H9 (cell line): ENCODE data around the gene TBX1. TPM values are rescaled to one million over a fixed set of nuclear protein-coding genes. Genes with fewer than 3 reads are reported as not detected.
A peak's percentile ranks its signal among the peaks of the same experiment; 100 is the strongest.

Source experiments
- DNase-seq: peaks from one replicate; pipeline ENCODE4 v3.0.0-alpha.2; 2017
- H2AFZ ChIP-seq: one replicate; pipeline ENCODE4 v1.6.1; 2013; ENCODE audit warnings: mild to moderate bottlenecking, low read length, control low read depth, moderate library complexity
- H2AK5ac ChIP-seq: 2 replicates; pipeline ENCODE4 v1.6.1; 2013; ENCODE audit warnings: low read length, control low read depth, mixed read lengths; ENCODE audit not compliant: insufficient read length
- H2BK120ac ChIP-seq: one replicate; pipeline ENCODE4 v1.6.1; 2013; ENCODE audit warnings: low read depth, mild to moderate bottlenecking, low read length, control low read depth, inconsistent platforms; ENCODE audit not compliant: poor library complexity, severe bottlenecking
- H2BK12ac ChIP-seq: 2 replicates; pipeline ENCODE4 v1.6.1; 2013; ENCODE audit warnings: low read length, control low read depth, mixed read lengths, low read depth; ENCODE audit not compliant: insufficient read length
- H2BK15ac ChIP-seq: 2 replicates; pipeline ENCODE4 v1.6.1; 2013; ENCODE audit warnings: low read depth, low read length, control low read depth
- H2BK20ac ChIP-seq: one replicate; pipeline ENCODE4 v1.6.1; 2013; ENCODE audit warnings: low read depth, mild to moderate bottlenecking, low read length, control low read depth, inconsistent platforms; ENCODE audit not compliant: poor library complexity, severe bottlenecking
- H2BK5ac ChIP-seq: 2 replicates; pipeline ENCODE4 v1.6.1; 2013; ENCODE audit warnings: low read length, control low read depth, mixed read lengths; ENCODE audit not compliant: insufficient read length
- H3K14ac ChIP-seq: 2 replicates; pipeline ENCODE4 v1.6.1; 2013; ENCODE audit warnings: low read length, control low read depth; ENCODE audit not compliant: insufficient read depth
- H3K18ac ChIP-seq: 2 replicates; pipeline ENCODE4 v1.6.1; 2013; ENCODE audit warnings: low read depth, mild to moderate bottlenecking, mixed read lengths, low read length, control low read depth; ENCODE audit not compliant: insufficient read length
- H3K23ac ChIP-seq: 2 replicates; pipeline ENCODE4 v1.6.1; 2013; ENCODE audit warnings: low read length, control low read depth, mixed read lengths, low read depth; ENCODE audit not compliant: insufficient read length
- H3K23me2 ChIP-seq: 2 replicates; pipeline ENCODE4 v1.6.1; 2013; ENCODE audit warnings: low read depth, mild to moderate bottlenecking, mixed read lengths, low read length, control low read depth; ENCODE audit not compliant: insufficient read length, poor library complexity, severe bottlenecking
- H3K27ac ChIP-seq: 2 replicates; pipeline ENCODE4 v1.5.1; 2013; ENCODE audit warnings: low read length, control low read depth, mixed read lengths, low read depth; ENCODE audit not compliant: insufficient read length
- H3K27me3 ChIP-seq: 2 replicates; pipeline ENCODE4 v1.6.1; 2013; ENCODE audit warnings: low read length, control low read depth, inconsistent platforms; ENCODE audit not compliant: insufficient read depth
- H3K4ac ChIP-seq: 2 replicates; pipeline ENCODE4 v1.6.1; 2013; ENCODE audit warnings: low read depth, mild to moderate bottlenecking, control low read depth, inconsistent platforms, low read length, moderate library complexity
- H3K4me1 ChIP-seq: 2 replicates; pipeline ENCODE4 v1.6.1; 2013; ENCODE audit warnings: low read length, control low read depth, inconsistent platforms; ENCODE audit not compliant: insufficient read depth
- H3K4me2 ChIP-seq: 2 replicates; pipeline ENCODE4 v1.6.1; 2013; ENCODE audit warnings: low read length, control low read depth, mixed read lengths; ENCODE audit not compliant: insufficient read length, insufficient read depth
- H3K56ac ChIP-seq: 2 replicates; pipeline ENCODE4 v1.6.1; 2013; ENCODE audit warnings: low read depth, mild to moderate bottlenecking, mixed read lengths, low read length, control low read depth; ENCODE audit not compliant: insufficient read length
- H3K79me1 ChIP-seq: 2 replicates; pipeline ENCODE4 v1.6.1; 2013; ENCODE audit warnings: low read depth, mild to moderate bottlenecking, moderate library complexity, low read length, control low read depth, inconsistent platforms; ENCODE audit not compliant: insufficient read depth, poor library complexity, severe bottlenecking
- H3K79me2 ChIP-seq: 2 replicates; pipeline ENCODE4 v1.6.1; 2013; ENCODE audit warnings: low read length, control low read depth, inconsistent platforms; ENCODE audit not compliant: insufficient read depth
- H3K9ac ChIP-seq: 2 replicates; pipeline ENCODE4 v1.6.1; 2013; ENCODE audit warnings: low read length, control low read depth, mixed read lengths; ENCODE audit not compliant: insufficient read length; ENCODE audit errors: extremely low read depth
- H3K9me3 ChIP-seq: one replicate; pipeline ENCODE4 v1.6.1; 2013; ENCODE audit warnings: low read depth, low read length, inconsistent platforms; ENCODE audit not compliant: control insufficient read depth
- H3T11ph ChIP-seq: one replicate; pipeline ENCODE4 v1.6.1; 2013; ENCODE audit warnings: mild to moderate bottlenecking, low read length, control low read depth, inconsistent platforms
- H4K20me1 ChIP-seq: one replicate; pipeline ENCODE4 v1.6.1; 2013; ENCODE audit not compliant: control insufficient read depth, insufficient read length, insufficient read depth
- H4K5ac ChIP-seq: 2 replicates; pipeline ENCODE4 v1.6.1; 2013; ENCODE audit warnings: low read depth, mild to moderate bottlenecking, mixed read lengths, low read length, control low read depth; ENCODE audit not compliant: insufficient read length
- H4K8ac ChIP-seq: replicated peaks from 2 replicates; pipeline ENCODE4 v1.6.1; 2013; ENCODE audit warnings: low read length, control low read depth, mixed read lengths, low read depth; ENCODE audit not compliant: insufficient read length
- H4K91ac ChIP-seq: 2 replicates; pipeline ENCODE4 v1.6.1; 2013; ENCODE audit warnings: low read depth, mild to moderate bottlenecking, moderate library complexity, mixed read lengths, low read length, control low read depth; ENCODE audit not compliant: insufficient read length
- H3K27ac Mint-ChIP-seq, 3 experiments: 2 replicates in 2 of 3; 3 replicates in 1 of 3; pipeline ENCODE4 v1.8.0; 2020 to 2021; ENCODE audit warnings: mixed read lengths in 3 of 3, mild to moderate bottlenecking in 1 of 3, moderate library complexity in 1 of 3
- H3K27me3 Mint-ChIP-seq: 2 replicates; pipeline ENCODE4 v1.8.0; 2021; ENCODE audit warnings: low read depth, mild to moderate bottlenecking, moderate library complexity, mixed read lengths
- H3K36me3 Mint-ChIP-seq, 3 experiments: 2 replicates in 2 of 3; 3 replicates in 1 of 3; pipeline ENCODE4 v1.8.0; 2020 to 2021; ENCODE audit warnings: low read depth in 3 of 3, mixed read lengths in 3 of 3; ENCODE audit not compliant: insufficient read depth in 1 of 3
- H3K4me1 Mint-ChIP-seq, 2 experiments: 2 replicates each; pipeline ENCODE4 v1.8.0; 2020; ENCODE audit warnings: mixed read lengths in 2 of 2
- H3K4me3 Mint-ChIP-seq, 2 experiments: 2 replicates in 1 of 2; 3 replicates in 1 of 2; pipeline ENCODE4 v1.8.0; 2020 to 2021; ENCODE audit warnings: mild to moderate bottlenecking in 2 of 2, mixed read lengths in 2 of 2, moderate library complexity in 1 of 2
- H3K9me3 Mint-ChIP-seq, 2 experiments: 2 replicates in 1 of 2; 3 replicates in 1 of 2; pipeline ENCODE4 v1.8.0; 2020; ENCODE audit warnings: mild to moderate bottlenecking in 2 of 2, mixed read lengths in 2 of 2, moderate library complexity in 1 of 2
- CTCF ChIP-seq: fragments of 200-600 bp; sonication (generic); conservative IDR thresholded peaks from 3 replicates; pipeline ENCODE4 v1.8.0; 2021; ENCODE audit warnings: antibody characterized with exemption, mild to moderate bottlenecking
- WGBS: extraction: QIAGEN DNeasy Blood & Tissue Kit; methylation state at CpG from one replicate; pipeline ENCODE4 v1.1.7; 2013; ENCODE audit warnings: missing lambda C conversion rate, low lambda C conversion rate, mixed read lengths; ENCODE audit not compliant: insufficient read length; ENCODE audit errors: extremely low coverage; 5-methylcytosine and 5-hydroxymethylcytosine counted together
- total RNA-seq: library from RNA; stranded (reverse); gene quantifications from 2 replicates; pipeline ENCODE4 v1.2.1, GENCODE V29; 2021

TBX1 gene
- total RNA-seq, 1 experiment from 2014 or later, result 2.2 TPM

DNA sequence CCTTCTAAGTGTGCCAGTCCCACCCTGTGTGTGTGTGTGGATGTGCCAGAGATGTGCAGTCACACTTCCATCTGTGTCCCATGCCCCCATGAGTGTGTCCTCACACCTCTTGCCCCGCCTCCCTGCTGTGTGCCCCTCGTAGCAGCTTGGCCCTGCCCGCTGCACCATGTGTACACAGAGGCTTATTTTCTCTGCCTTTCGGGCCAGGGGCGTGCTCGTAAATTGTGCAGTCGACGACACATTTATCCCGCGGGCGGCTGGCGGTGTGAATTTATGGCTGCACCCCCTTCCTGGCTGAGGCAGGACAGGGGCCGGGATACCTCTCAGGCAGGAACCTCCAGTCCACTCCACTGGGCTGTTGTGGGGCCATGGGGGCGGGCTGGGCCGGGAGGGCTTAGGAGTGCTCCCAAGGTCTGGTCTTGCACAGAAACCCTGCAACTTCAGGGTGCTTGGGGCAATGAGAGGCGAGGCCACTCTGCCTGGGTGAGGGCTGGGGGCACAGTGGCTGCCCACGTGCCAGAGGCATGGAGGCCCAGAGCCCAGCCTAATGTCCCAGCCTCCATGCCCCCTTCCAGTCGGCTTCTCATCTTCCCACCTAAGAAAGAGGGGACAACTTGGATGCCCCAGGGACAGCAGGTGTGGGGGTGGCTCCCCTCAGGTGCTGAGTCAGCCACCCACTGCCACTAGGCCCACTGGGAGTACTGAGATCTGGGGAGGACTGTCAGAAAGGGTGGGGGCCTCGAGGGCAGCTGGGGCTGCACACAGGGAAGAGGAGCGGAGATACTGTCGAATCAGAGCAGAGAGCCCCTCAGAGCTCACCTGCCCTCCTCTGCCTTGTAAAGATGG is 24.7 kb upstream of the TBX1 start:
- Histone ChIP-seq H3K9me3 (no peaks in the 10 kb centered on the region), H4K91ac (no peak overlapping the region), H3K23me2 (peaks cover under 1% of the 10 kb centered on the region), H2BK20ac (no peak overlapping the region), H3K14ac (no peak overlapping the region), H3T11ph (no peak overlapping the region), H3K79me2 (no peaks in the 10 kb centered on the region), H2BK15ac (no peak overlapping the region), H2BK5ac (no peak overlapping the region), H2AK5ac (no peak overlapping the region), H3K27me3 (no peaks in the 10 kb centered on the region), H4K20me1 (no peaks in the 10 kb centered on the region), H3K4me2 (no peak overlapping the region), H3K23ac (no peak overlapping the region), H3K79me1 (no peaks in the 10 kb centered on the region), H4K5ac (no peak overlapping the region), H2BK120ac (no peak overlapping the region), H4K8ac (no peak overlapping the region), H3K4me1 (no peaks in the 10 kb centered on the region), H3K27ac (no peak overlapping the region), H3K18ac (no peak overlapping the region), H3K4ac (no peak overlapping the region), H2BK12ac (no peak overlapping the region), H2AFZ (no peak overlapping the region), H3K9ac (no peak overlapping the region), H3K56ac (no peak overlapping the region)
- H3K4me3 Mint-ChIP-seq, result no peak overlapping the region
- H3K4me1 Mint-ChIP-seq, result peaks cover 6 to 9% of the 10 kb centered on the region in 2 experiments
- TF ChIP-seq CTCF, result no peak
- 0 out of 7 replicates have a peak overlapping the region, but pooled peaks of 1 of the 3 experiments have one; percentile 44 for H3K27ac Mint-ChIP-seq
- no peak for DNase-seq
- H3K27me3 Mint-ChIP-seq, result peaks cover 13% of the 10 kb centered on the region
- WGBS, result no CpG with 5 or more reads among the region's 21 CpGs
- H3K9me3 Mint-ChIP-seq, result no peaks in the 10 kb centered on the region
- H3K36me3 Mint-ChIP-seq, result no peaks in the 10 kb centered on the region
